ENCODE results near the gene BANP. TPM values are rescaled to one million over a fixed set of nuclear protein-coding genes. Genes with fewer than 3 reads are reported as not detected.
"Not testable (repeated sequence)": the region's sequence is repeated elsewhere in the genome, so short reads cannot be mapped to it uniquely, and the experiment has no call there.

The BANP gene
- total RNA-seq, 1 experiment from 2014 or later = 34.5 TPM

GRCh38 chr16:88103011-88103410 is 151.8 kb downstream of the BANP start:
- ATAC-seq (no peak), DNase-seq (ENCODE audit: low spot score) (no peak)
- CTCF ChIA-PET = no interaction called here
- no peak for TF ChIP-seq TEAD4 (CRISPR knock-in tag; IDR thresholded peaks at IDR 0.05)
- TF ChIP-seq, protein P1, sequence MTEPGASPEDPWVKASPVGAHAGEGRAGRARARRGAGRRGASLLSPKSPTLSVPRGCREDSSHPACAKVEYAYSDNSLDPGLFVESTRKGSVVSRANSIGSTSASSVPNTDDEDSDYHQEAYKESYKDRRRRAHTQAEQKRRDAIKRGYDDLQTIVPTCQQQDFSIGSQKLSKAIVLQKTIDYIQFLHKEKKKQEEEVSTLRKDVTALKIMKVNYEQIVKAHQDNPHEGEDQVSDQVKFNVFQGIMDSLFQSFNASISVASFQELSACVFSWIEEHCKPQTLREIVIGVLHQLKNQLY (CRISPR knock-in tag; IDR thresholded peaks at IDR 0.05) = no peak
- TF ChIP-seq KAT7 (CRISPR knock-in tag; IDR thresholded peaks at IDR 0.05; ENCODE audit: borderline replicate concordance) = no peak
- TF ChIP-seq ZSCAN18 (CRISPR knock-in tag; IDR thresholded peaks at IDR 0.05) = no peak
- TF ChIP-seq ZNF281 (CRISPR knock-in tag; IDR thresholded peaks at IDR 0.05) = no peak
- TF ChIP-seq ZNF232 (CRISPR knock-in tag; IDR thresholded peaks at IDR 0.05) = no peak
- no peak for TF ChIP-seq TEAD1 (CRISPR knock-in tag; IDR thresholded peaks at IDR 0.05)
- TF ChIP-seq, protein P2, sequence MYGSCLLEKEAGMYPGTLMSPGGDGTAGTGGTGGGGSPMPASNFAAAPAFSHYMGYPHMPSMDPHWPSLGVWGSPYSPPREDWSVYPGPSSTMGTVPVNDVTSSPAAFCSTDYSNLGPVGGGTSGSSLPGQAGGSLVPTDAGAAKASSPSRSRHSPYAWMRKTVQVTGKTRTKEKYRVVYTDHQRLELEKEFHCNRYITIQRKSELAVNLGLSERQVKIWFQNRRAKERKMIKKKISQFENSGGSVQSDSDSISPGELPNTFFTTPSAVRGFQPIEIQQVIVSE (CRISPR knock-in tag; IDR thresholded peaks at IDR 0.05; ENCODE audit: borderline replicate concordance) = no peak
- TF ChIP-seq ATF2 (CRISPR knock-in tag; IDR thresholded peaks at IDR 0.05; ENCODE audit: borderline replicate concordance, low read depth) = no peak
- peaks cover 4% of the 10 kb centered on the region; the same call in 1 of the 2 replicates for H3K36me3 Mint-ChIP-seq
- no peak overlapping the region for H3K27ac Mint-ChIP-seq
- peaks cover 5% of the 10 kb centered on the region for H3K27me3 Mint-ChIP-seq (ENCODE audit: low read depth)
- POLR2A ChIA-PET = no interaction called here
- H3K4me3 Mint-ChIP-seq = no peak overlapping the region
- no peaks in the 10 kb centered on the region for H3K4me1 Mint-ChIP-seq
- H3K9me3 Mint-ChIP-seq = peaks cover 7% of the 10 kb centered on the region; the same call in 1 of the 2 replicates

- Mint-ChIP-seq H3K27ac (no peak overlapping the region), H3K4me1 (no peaks in the 10 kb centered on the region), H3K4me3 (no peak overlapping the region), H3K9me3 (peaks cover under 1% of the 10 kb centered on the region; the same call in 1 of the 2 replicates), H3K36me3 (no peaks in the 10 kb centered on the region), H3K27me3 (ENCODE audit: low read depth) (peaks cover 5% of the 10 kb centered on the region)
- POLR2A ChIA-PET = no interaction called here
- no peak for TF ChIP-seq MYBL2 (CRISPR knock-in tag; IDR thresholded peaks at IDR 0.05)
- no peak for DNase-seq (ENCODE audit: low spot score)
- CTCF ChIA-PET = no interaction called here
- ATAC-seq = no peak
Measured at GRCh38 chr16:88103581-88104188, 152.5 kb downstream of the BANP start.

GRCh38 chr16:88104363-88104762 is 153.1 kb downstream of the BANP start:
- H3K4me3 Mint-ChIP-seq; DNase-seq (ENCODE audit: low spot score); H3K4me1 Mint-ChIP-seq; ATAC-seq; H3K9me3 Mint-ChIP-seq; CTCF ChIA-PET; POLR2A ChIA-PET; H3K27me3 Mint-ChIP-seq (ENCODE audit: low read depth); H3K36me3 Mint-ChIP-seq; H3K27ac Mint-ChIP-seq: not testable (repeated sequence)

GRCh38 chr16:88105574-88106140 is 154.4 kb downstream of the BANP start:
- POLR2A ChIA-PET; H3K36me3 Mint-ChIP-seq; ATAC-seq; H3K27me3 Mint-ChIP-seq (ENCODE audit: low read depth); H3K27ac Mint-ChIP-seq; CTCF ChIA-PET; H3K9me3 Mint-ChIP-seq; DNase-seq (ENCODE audit: low spot score); H3K4me3 Mint-ChIP-seq; H3K4me1 Mint-ChIP-seq: not testable (repeated sequence)

DNA sequence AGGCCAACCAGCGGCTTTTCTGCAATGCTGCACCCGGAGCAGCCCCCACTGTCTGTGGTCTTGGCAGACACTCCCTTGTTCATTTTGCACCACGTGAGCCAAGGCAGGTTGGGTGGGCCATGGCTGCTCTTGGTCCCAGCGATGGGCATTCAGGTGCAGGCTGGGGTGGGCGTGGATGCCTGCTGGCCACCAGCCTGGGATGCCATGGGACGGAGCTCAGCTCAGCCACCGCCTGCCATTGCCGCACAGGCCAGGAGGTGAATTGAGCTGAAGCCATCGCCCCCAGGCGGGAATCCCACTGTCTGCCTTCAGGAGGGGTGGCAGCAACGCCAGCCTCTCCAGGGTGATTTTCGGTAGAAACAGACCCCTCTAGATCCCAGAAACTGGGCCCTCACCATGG is 155.3 kb downstream of the BANP start:
- H3K27ac Mint-ChIP-seq; H3K27me3 Mint-ChIP-seq (ENCODE audit: low read depth); H3K9me3 Mint-ChIP-seq; H3K36me3 Mint-ChIP-seq; POLR2A ChIA-PET; H3K4me3 Mint-ChIP-seq; ATAC-seq; CTCF ChIA-PET; H3K4me1 Mint-ChIP-seq; DNase-seq (ENCODE audit: low spot score): not testable (repeated sequence)

All from WTC11 (cell line).